HepG2 (cell line): Measurements from ENCODE around the gene HOXA13. TPM values are rescaled to one million over a fixed set of nuclear protein-coding genes. Genes with fewer than 3 reads are reported as not detected.

ENCODE experiments used
- AKNA ChIP-seq: sonication (generic); formaldehyde crosslinking; IDR thresholded peaks from 2 replicates; pipeline ENCODE4 v1.4.0; 2020; ENCODE audit warnings: missing genetic modification reagents, borderline replicate concordance
- CCAR2 ChIP-seq: fragments of 200-400 bp; formaldehyde crosslinking; optimal IDR thresholded peaks from 2 replicates; pipeline ENCODE3; 2018; ENCODE audit warnings: low read depth, mild to moderate bottlenecking, low read length, moderate library complexity
- DPF2 ChIP-seq: sonication (generic); formaldehyde crosslinking; IDR thresholded peaks from 2 replicates; pipeline ENCODE4 v1.4.0; 2020; ENCODE audit warnings: mild to moderate bottlenecking, low read depth, missing genetic modification reagents, borderline replicate concordance
- GLMP ChIP-seq: sonication (generic); formaldehyde crosslinking; IDR thresholded peaks from 2 replicates; pipeline ENCODE4 v1.9.0; 2021; ENCODE audit warnings: missing genetic modification reagents, mild to moderate bottlenecking, borderline replicate concordance
- IKZF4 ChIP-seq: sonication (generic); formaldehyde crosslinking; IDR thresholded peaks from 2 replicates; pipeline ENCODE4 v1.5.1; 2020; ENCODE audit warnings: borderline replicate concordance, mild to moderate bottlenecking, low read depth, missing genetic modification reagents; ENCODE audit errors: not compliant biosample characterization
- TBL1XR1 ChIP-seq: fragments of 150-350 bp; IDR thresholded peaks from 2 replicates; pipeline ENCODE4 v1.6.1; 2014; ENCODE audit warnings: borderline replicate concordance, low read length; ENCODE audit not compliant: partially characterized antibody
- ZNF331 ChIP-seq: sonication (generic); formaldehyde crosslinking; IDR thresholded peaks from 2 replicates; pipeline ENCODE4 v1.4.0; 2020; ENCODE audit warnings: missing genetic modification reagents
- polyA plus RNA-seq, 8 experiments: library from polyadenylated mRNA; depleted of rRNA in 3 of 8; stranded (reverse) in 7 of 8; unstranded in 1 of 8; fragments of >200 nt; fragmentation: Illumina TruSeq in 4 of 8; extraction: Trizol in 4 of 8; gene quantifications; 2 replicates each; pipeline versions ENCODE4 v1.2.1 to v1.2.3, GENCODE V29; 2011 to 2016; ENCODE audit warnings: low read depth in 4 of 8, missing spikeins in 1 of 8, mixed read lengths in 1 of 8; ENCODE audit not compliant: insufficient read depth in 1 of 8
- total RNA-seq, 5 experiments: library from RNA; depleted of rRNA; stranded (reverse); fragments of >200 nt; fragmentation: Illumina TruSeq; extraction: Trizol; gene quantifications; 2 replicates each; pipeline ENCODE4 v1.2.3, GENCODE V29; 2016; ENCODE audit warnings: low read depth in 1 of 5

Gene HOXA13
- total and polyA plus RNA-seq, 2 of the 13 experiments (the other 11 are each of a cell fraction or from before 2014, with no cell fraction given): 0.01 to 0.04 TPM

- TF ChIP-seq ZNF331 (CRISPR knock-in tag) (no peak), DPF2 (CRISPR knock-in tag) (no peak), GLMP (CRISPR knock-in tag) (no peak), AKNA (CRISPR knock-in tag) (no peak), CCAR2 (no peak), IKZF4 (CRISPR knock-in tag) (no peak), TBL1XR1 (no peak)
Observed at GRCh38 chr7:27167916-27168264, 32.0 kb downstream of the HOXA13 start (continued).
